Gastrocnemius medialis (tissue), 4 donors: ENCODE measurements around the gene HPCAL4. TPM values are rescaled to one million over a fixed set of nuclear protein-coding genes. Genes with fewer than 3 reads are reported as not detected.

ENCODE experiments used
- ATAC-seq, 2 donors: fragments of 150-250 bp; one replicate each; pipeline ENCODE4 v1.9.1; 2016
- DNase-seq, 2 donors: peaks; one replicate each; pipeline ENCODE4 v3.0.0-alpha.2; 2019
- H3K27ac ChIP-seq, 4 donors: fragments of 200-600 bp; sonication (generic); 1 replicate in 1 of 4; 2 replicates in 3 of 4; pipeline ENCODE4 v1.5.1; 2016 to 2018; ENCODE audit warnings: mild to moderate bottlenecking in 2 of 4, moderate library complexity in 1 of 4
- H3K27me3 ChIP-seq, 3 donors: fragments of 200-600 bp; sonication (generic) in 2 of 3; 1 replicate in 1 of 3; 2 replicates in 2 of 3; pipeline versions ENCODE4 v1.5.1 to v1.6.0; 2016 to 2019; ENCODE audit warnings: mild to moderate bottlenecking in 1 of 3, moderate library complexity in 1 of 3
- H3K36me3 ChIP-seq, 2 donors: fragments of 200-600 bp; sonication (generic) in 1 of 2; one replicate each; pipeline ENCODE4 v1.5.1; 2017 to 2018
- H3K4me1 ChIP-seq, 2 donors: fragments of 200-600 bp; sonication (generic) in 1 of 2; one replicate each; pipeline ENCODE4 v1.5.1; 2016 to 2017; ENCODE audit warnings: mild to moderate bottlenecking in 2 of 2
- H3K4me3 ChIP-seq, 4 donors: fragments of 200-600 bp; sonication (generic) in 3 of 4; 1 replicate in 1 of 4; 2 replicates in 3 of 4; pipeline ENCODE4 v1.5.1; 2016 to 2019; ENCODE audit warnings: mild to moderate bottlenecking in 2 of 4
- H3K9me3 ChIP-seq, 3 donors: fragments of 200-600 bp; sonication (generic) in 2 of 3; 1 replicate in 1 of 3; 2 replicates in 2 of 3; pipeline ENCODE4 v1.5.1; 2016 to 2019
- CTCF ChIP-seq, 5 experiments: fragments of 450-650 bp in 3 of 5; fragments of 200-600 bp in 2 of 5; sonication (generic) in 2 of 5; IDR thresholded peaks in 4 of 5; conservative IDR thresholded peaks in 1 of 5; 1 replicate in 4 of 5; 2 replicates in 1 of 5; pipeline ENCODE4 v1.5.1; 2016 to 2019; ENCODE audit warnings: antibody characterized with exemption in 5 of 5, mild to moderate bottlenecking in 3 of 5, moderate library complexity in 3 of 5
- POLR2A ChIP-seq, 2 donors: fragments of 450-650 bp; IDR thresholded peaks; one replicate each; pipeline ENCODE4 v1.6.1; 2017; ENCODE audit warnings: antibody characterized with exemption in 2 of 2, mild to moderate bottlenecking in 2 of 2, moderate library complexity in 2 of 2
- in situ Hi-C, 4 donors: fragments of 200-750 bp; cut with MboI; loops; one replicate each; pipeline versions ENCODE4 v1.15.0 to v1.8.0; 2017; ENCODE audit warnings: low sequenced_read_pairs in 4 of 4
- intact Hi-C: fragments of 100-400 bp; cut with DNase I; formaldehyde crosslinking; loops from one replicate; pipeline ENCODE4 v1.15.1; 2023; ENCODE audit warnings: low total_unique reads
- total RNA-seq, 4 donors: library from RNA; depleted of rRNA; stranded (reverse); fragments of >200 nt; gene quantifications; one replicate each; pipeline versions ENCODE4 v1.1.0 to v1.2.3, GENCODE V29; 2016

Gene HPCAL4
- total RNA-seq, 4 donors from 2014 or later = 0.92 to 9.0 (median 3.2) TPM

- Histone ChIP-seq H3K27ac (no peak overlapping the region), H3K36me3 (no peaks in the 10 kb centered on the region), H3K9me3 (no peaks in the 10 kb centered on the region), H3K4me3 (no peak overlapping the region), H3K4me1 (no peaks in the 10 kb centered on the region), H3K27me3 (peaks cover 0 to 15% (median 14%) of the 10 kb centered on the region in 3 donors)
- TF ChIP-seq CTCF (IDR thresholded peaks at IDR 0.05 in 4 of 5, conservative IDR thresholded peaks at IDR 0.05 in 1 of 5) = no peak
- TF ChIP-seq POLR2A (IDR thresholded peaks at IDR 0.05) = no peak
- DNase-seq (no peak), ATAC-seq (no peak)
- intact Hi-C loops = no loop called here
- in situ Hi-C loops = no loop called here
Observed at GRCh38 chr1:39685071-39685470, 6.2 kb downstream of the HPCAL4 start.

- Histone ChIP-seq H3K9me3 (no peaks in the 10 kb centered on the region), H3K4me3 (no peak overlapping the region), H3K27ac (no peak overlapping the region), H3K36me3 (no peaks in the 10 kb centered on the region), H3K27me3 (peaks cover 0 to 15% (median 14%) of the 10 kb centered on the region in 3 donors), H3K4me1 (no peaks in the 10 kb centered on the region)
- intact Hi-C loops (no loop called here), in situ Hi-C loops (no loop called here)
- TF ChIP-seq CTCF (IDR thresholded peaks at IDR 0.05 in 4 of 5, conservative IDR thresholded peaks at IDR 0.05 in 1 of 5) (no peak), POLR2A (IDR thresholded peaks at IDR 0.05) (no peak)
- ATAC-seq = no peak
- DNase-seq = no peak
Observed at GRCh38 chr1:39684313-39684664, 6.9 kb downstream of the HPCAL4 start.

- no peaks in the 10 kb centered on the region for H3K36me3 ChIP-seq
- no peak overlapping the region for H3K4me3 ChIP-seq
- H3K27me3 ChIP-seq = peaks cover 0 to 15% (median 14%) of the 10 kb centered on the region in 3 donors
- TF ChIP-seq CTCF (IDR thresholded peaks at IDR 0.05 in 4 of 5, conservative IDR thresholded peaks at IDR 0.05 in 1 of 5) = no peak
- TF ChIP-seq POLR2A (IDR thresholded peaks at IDR 0.05) = no peak
- DNase-seq (no peak), ATAC-seq (no peak)
- in situ Hi-C loops (no loop called here), intact Hi-C loops (no loop called here)
- no peaks in the 10 kb centered on the region for H3K9me3 ChIP-seq
- H3K4me1 ChIP-seq = no peaks in the 10 kb centered on the region
- H3K27ac ChIP-seq = no peak overlapping the region
Observed at GRCh38 chr1:39683591-39684312, 7.5 kb downstream of the HPCAL4 start.

- intact Hi-C loops (no loop called here), in situ Hi-C loops (no loop called here)
- Histone ChIP-seq H3K4me3 (no peak overlapping the region), H3K27me3 (peaks cover 0 to 15% (median 14%) of the 10 kb centered on the region in 3 donors), H3K4me1 (peaks cover 0 to 5% of the 10 kb centered on the region in 2 donors), H3K27ac (no peak overlapping the region), H3K9me3 (no peaks in the 10 kb centered on the region), H3K36me3 (no peaks in the 10 kb centered on the region)
- TF ChIP-seq POLR2A (IDR thresholded peaks at IDR 0.05) = no peak
- TF ChIP-seq CTCF (IDR thresholded peaks at IDR 0.05 in 4 of 5, conservative IDR thresholded peaks at IDR 0.05 in 1 of 5) = no peak
- ATAC-seq (no peak), DNase-seq (no peak)
Observed at GRCh38 chr1:39681999-39682398, 9.2 kb downstream of the HPCAL4 start.

GRCh38 chr1:39681294-39681693, 9.9 kb downstream of the HPCAL4 start:
- intact Hi-C loops (no loop called here), in situ Hi-C loops (no loop called here)
- H3K27me3 ChIP-seq = peaks cover 0 to 15% (median 14%) of the 10 kb centered on the region in 3 donors
- no peaks in the 10 kb centered on the region for H3K9me3 ChIP-seq
- TF ChIP-seq POLR2A (IDR thresholded peaks at IDR 0.05) (no peak), CTCF (IDR thresholded peaks at IDR 0.05 in 4 of 5, conservative IDR thresholded peaks at IDR 0.05 in 1 of 5) (no peak)
- H3K4me1 ChIP-seq = peaks cover 5 to 12% of the 10 kb centered on the region in 2 donors
- no peak overlapping the region for H3K27ac ChIP-seq
- H3K4me3 ChIP-seq = no peak overlapping the region
- ATAC-seq = no peak
- DNase-seq = no peak
- H3K36me3 ChIP-seq = no peaks in the 10 kb centered on the region
